HS-27A (cell line): ENCODE data around the gene FAM222B.
A peak's percentile ranks its signal among the peaks of the same experiment; 100 is the strongest.
"Not testable (repeated sequence)": the region's sequence is repeated elsewhere in the genome, so short reads cannot be mapped to it uniquely, and the experiment has no call there.

ENCODE experiments used
- DNase-seq: peaks from one replicate; pipeline ENCODE4 v3.0.0-alpha.2; 2012; ENCODE audit warnings: low read depth, missing footprints

The FAM222B gene

DNA sequence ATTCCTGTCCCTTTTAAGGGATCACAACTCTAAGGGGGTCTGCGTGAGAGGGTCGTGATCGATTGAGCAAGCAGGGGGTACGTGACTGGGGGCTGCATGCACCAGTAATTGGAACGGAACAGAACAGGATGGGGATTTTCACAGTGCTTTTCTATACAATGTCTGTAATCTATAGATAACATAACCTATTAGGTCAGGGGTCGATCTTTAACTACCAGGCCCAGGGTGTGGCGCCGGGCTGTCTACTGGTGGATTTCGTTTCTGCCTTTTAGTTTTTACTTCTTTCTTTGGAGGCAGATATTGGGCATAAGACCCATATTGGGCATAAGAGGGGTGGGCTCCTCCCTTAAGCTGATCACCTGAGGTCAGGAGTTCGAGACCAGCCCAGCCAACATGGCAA is 6.0 kb downstream of the FAM222B start:
- DNase-seq: not testable (repeated sequence)

DNA sequence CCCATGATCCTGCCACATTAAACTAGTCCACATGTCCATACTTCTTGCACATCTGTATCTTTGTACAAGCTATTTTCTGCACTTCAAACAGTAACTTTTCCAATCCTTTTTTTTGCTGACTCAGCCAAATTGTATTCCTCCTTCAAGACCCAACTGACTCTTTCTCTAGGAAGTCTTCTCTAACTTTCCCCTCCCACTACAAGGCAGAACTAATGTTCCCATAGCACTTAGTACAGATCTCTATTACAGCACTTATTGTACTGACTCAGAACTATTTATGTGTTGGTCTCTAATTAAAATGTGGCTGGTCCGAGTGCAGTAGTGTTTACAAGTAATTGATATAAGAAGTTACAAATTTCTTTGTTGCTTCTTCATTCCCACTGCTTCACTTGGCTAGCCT is 8.2 kb downstream of the FAM222B start:
- no peak for DNase-seq

GRCh38 chr17:28828294-28829040 is 14.1 kb downstream of the FAM222B start:
- no peak for DNase-seq

DNA sequence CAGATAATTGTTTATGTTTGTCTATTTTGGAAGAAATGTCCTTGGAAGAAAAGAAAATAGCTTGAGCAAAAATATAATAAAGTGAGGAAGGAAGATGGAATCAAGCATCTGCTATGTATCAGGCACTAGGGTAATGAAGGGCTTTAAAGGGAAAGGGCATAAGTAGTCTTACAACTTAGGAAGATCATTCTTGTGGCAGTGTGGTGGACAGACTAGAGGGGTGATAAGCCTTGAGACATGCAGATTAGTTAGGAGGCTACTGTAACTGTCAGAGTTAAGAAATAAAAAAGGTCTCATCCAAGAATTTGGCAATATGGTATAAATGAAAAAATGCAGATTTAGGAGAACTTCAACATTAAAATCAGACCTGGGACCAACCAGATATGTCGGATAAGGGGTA is 14.9 kb downstream of the FAM222B start:
- no peak for DNase-seq

DNA sequence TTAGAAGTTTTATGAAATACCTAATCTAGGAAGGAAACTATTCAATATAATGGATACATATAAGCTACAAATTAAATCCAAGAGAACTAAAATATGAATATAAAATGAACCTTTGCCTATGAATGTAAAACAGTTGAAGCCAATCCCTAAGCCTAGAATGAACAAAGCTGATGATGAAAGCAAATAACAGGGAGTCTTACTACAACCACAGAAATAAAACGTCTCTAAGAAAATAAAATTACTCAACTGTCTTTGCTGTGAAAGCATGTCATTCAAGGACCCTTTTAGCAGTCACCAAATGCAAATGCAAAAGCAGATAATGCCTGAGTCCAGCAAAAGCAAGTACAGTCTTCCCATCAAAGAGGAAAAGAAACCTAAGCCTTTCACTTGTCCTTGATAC is 23.0 kb downstream of the FAM222B start:
- no peak for DNase-seq

GRCh38 chr17:28818819-28819221 is 23.8 kb downstream of the FAM222B start:
- no peak for DNase-seq

DNA sequence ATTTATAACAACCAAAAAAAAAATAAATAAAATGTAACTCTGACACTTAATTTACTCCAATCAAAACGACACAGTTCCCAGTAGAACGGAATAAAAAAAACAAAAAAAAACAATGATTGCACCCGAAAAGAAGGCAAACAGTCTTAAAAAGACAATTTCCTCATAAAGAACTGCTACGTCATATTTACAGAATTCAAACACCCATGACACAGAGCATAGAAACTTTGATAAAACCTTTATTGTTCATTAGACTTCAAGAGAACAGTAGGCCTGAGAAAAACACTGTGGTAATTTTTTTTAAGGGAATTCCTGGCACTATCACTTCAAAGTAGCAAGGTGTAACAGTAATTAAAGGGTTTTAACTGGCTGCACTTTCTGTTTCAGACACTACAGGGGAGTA is 26.1 kb downstream of the FAM222B start:
- no peak for DNase-seq

DNA sequence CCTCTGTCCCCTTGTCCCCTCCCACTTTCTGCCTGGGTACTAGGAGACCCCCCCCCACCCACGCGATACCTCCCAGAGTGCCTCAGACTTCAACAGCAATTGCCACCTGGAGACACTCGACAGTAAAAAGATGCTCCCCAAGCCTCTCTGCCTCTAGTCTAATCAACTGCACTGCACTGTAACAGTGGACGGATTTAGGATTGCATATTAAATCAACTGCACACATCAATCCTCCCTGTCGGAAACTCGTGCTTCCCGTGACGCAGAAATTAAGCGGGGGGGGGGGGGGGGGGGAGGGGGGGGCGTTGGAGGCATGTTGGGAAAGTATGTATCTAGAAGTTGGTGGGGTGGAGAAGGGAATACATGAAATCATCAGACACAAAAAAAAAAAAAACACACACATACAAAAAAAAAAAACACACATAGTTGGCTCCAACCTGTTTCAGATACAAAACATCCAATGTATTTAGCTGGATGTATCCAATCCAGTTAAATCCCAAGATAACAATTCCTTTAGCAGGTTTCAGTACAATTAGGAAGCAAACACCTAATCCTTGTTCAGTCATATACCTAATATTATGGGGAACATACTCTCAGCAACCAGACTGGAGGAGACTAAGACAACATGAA is 29.7 kb downstream of the FAM222B start:
- no peak for DNase-seq

- peak; percentile 68 for DNase-seq
Observed at GRCh38 chr17:28812091-28812747, 30.4 kb downstream of the FAM222B start.

DNA sequence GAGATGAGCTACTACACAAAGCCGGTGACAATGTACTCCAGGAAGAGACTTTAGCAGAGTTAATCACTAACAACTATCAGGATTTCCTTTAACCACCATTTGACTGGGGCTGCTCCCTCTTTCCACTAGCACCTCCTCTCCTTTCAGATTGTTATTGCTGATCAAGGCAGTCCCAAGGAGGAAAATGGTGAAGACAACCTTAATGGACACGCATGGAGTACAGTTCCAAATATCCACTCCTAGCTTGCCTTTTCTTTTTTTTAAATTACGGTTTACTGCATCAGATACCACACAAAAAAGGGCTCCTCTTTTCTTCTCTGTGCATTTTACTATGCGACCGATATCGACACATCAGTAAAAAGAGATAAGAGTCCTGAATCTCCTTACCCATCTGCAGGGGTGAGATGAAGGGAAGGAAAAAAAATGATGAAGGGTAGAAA is 30.9 kb downstream of the FAM222B start:
- no peak for DNase-seq

DNA sequence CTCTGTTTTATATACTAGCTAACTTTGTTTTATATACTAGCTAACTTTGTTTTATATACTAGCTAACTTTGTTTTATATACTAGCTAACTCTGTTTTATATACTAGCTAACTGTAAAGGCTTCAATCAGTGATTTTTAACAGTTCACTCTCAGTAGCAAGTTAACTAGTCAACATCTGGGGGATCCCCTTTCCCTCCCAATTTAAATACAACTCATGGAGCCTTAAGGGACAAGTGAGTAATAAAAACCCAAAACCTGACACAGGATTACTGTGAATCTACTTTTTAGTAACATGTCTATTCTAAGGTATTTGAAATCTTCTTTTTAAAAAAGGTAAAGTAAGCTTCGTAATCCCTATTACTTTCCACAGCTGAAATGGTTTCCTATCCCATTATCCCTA is 32.2 kb downstream of the FAM222B start:
- no peak for DNase-seq

GRCh38 chr17:28807925-28808634 is 34.5 kb downstream of the FAM222B start:
- DNase-seq: no peak

DNA sequence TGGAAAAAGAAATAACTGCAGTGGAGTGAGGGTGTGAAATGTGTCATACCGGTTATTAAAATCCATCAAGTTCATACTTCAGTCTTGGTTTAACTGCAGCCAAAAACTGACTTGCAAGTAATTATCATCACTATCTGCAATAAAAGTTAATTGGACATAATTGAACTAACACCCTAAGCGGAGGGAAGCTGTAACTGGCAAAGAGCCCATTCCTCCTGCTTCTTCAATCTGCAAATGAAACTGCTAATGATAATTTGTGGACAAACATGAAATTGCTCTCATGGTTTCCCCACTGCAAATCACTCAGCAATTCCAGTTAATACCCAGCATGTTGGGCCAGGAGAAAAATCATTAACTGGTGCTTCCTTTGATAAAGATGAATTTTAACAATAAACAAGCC is 46.5 kb downstream of the FAM222B start:
- DNase-seq: no peak

DNA sequence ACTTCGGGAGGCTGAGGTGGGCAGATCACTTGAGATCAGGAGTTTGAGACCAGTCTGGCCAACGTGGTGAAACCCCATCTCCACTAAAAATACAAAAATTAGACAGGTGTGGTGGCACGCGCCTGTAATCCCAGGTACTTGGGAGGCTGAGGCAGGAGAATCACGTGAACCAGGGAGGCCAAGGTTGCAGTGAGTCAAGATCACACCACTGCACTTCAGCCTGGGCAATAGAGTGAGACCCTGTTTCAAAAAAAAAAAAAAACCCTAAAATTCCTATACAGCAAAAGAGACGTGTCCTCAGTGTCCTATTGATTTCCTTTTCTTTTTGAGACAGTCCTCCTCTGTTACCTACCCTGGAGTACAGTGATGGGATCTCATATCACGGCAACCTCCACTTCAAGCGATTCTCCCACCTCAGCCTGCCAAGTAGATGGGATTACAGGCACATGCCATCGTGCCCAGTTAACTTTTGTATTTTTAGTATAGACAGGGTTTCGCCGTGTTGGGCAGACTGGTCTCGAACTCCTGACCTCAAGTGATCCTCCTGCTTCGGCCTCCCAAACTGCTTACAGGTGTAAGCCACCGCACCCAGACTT is 47.6 kb downstream of the FAM222B start:
- DNase-seq: not testable (repeated sequence)

DNA sequence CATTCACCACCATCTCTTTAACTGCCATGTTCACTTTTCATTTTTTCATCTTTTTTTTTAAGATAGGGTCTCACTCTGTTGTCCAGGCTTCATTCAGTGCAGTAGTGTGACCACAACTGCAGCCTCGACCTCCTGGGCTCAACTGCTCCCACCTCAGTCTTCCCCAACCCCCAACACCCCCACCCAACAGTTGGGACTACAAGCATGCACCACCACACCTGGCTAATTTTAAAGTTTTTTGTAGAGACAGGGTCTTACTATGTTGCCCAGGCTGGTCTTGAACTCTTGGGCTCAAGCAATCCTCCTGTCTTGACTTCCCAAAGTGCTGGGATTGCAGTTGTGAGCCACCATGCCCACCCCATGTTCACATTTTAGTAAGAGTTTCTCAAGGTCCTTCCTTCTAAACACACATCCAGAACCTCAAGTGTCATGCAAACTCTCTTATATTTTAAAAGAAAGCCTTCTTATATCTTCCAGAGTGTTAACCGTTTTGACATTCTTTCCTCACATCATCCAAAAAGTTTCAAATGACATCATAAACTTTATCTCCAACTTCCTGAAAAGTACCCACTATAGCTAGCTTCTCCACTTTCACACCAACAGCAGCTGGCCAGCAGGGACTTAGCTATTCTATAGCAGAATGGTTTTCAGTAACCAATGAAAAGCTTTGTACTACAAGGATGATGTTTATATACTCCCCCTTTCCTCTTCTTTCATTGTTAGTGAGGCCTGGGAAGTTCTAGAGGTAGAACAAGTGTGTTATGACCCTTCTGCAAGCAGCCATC is 49.5 kb downstream of the FAM222B start:
- no peak for DNase-seq

GRCh38 chr17:28788100-28788499 is 54.5 kb downstream of the FAM222B start:
- no peak for DNase-seq

DNA sequence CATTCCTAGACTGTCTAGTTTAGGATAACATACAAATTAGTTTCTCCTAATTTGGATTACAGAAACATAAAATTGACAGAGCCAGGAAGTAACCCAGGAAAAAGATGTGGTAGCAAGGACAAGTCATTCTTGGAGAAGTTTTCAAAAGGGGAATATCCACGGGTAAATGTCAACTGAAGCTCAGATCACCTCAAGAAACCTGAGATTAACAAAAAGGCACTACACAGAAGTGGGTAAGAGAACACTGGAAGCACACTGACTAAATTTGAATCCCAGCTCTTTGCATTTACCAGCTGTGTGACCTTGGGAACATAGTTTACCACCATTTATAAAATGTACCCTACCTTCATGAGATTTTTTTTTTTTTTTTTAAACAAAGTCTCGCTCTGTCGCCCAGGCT is 59.4 kb downstream of the FAM222B start:
- DNase-seq: no peak

- DNase-seq: not testable (repeated sequence)
Observed at GRCh38 chr17:28779601-28780000, 63.0 kb downstream of the FAM222B start.

GRCh38 chr17:28777178-28777577 is 65.4 kb downstream of the FAM222B start:
- DNase-seq: no peak

DNA sequence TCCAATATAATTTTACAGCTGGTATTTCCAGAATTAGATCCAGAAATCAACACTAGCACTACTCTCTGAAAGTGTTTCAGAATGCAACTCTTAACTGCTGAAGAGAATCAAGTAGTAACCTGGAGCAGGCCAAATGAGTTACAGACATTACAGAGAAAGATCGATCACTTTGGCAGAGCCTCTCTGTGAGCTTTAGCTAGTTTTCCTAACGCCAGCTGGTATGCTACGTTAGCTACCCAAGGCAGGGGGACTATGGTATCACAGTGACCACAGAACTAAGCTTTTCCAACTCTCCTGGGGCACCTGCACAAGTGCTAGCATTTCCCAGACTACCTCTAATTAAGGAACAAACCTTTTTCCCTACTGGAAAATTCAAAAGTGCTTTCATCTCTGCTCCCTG is 68.4 kb downstream of the FAM222B start:
- DNase-seq: no peak

DNA sequence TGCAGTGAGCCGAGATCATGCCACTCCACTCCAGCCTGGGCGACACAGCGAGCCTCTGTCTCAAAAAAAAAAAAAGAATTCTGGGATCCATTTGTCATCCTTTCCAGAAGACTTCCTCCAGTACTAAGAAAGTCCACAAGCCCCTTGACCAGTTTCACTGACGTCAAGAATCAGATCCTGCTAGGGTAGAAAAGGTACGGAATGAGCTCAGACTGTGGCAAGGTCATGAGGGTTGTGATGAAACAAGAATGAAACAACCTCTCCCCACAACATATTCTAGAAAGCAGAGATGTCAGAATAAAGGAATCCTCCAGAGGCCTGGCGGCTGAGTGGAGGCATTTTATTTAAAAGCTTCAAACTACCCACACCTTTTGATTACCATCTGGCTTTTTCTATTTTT is 68.9 kb downstream of the FAM222B start:
- DNase-seq: no peak
